HUES48 (cell line): ENCODE results near the gene TENM4.

Experiments
- H3K27ac ChIP-seq: one replicate; pipeline ENCODE4 v1.7.0; 2013; ENCODE audit warnings: low read depth, low read length, inconsistent platforms
- H3K27me3 ChIP-seq: 2 replicates; pipeline ENCODE4 v1.6.1; 2013; ENCODE audit warnings: mild to moderate bottlenecking, low read length; ENCODE audit not compliant: control insufficient read depth, insufficient read depth
- H3K36me3 ChIP-seq: 2 replicates; pipeline ENCODE4 v1.6.1; 2013; ENCODE audit warnings: low read length; ENCODE audit not compliant: control insufficient read depth, insufficient read depth
- H3K4me1 ChIP-seq: 2 replicates; pipeline ENCODE4 v1.6.1; 2013; ENCODE audit warnings: mild to moderate bottlenecking, low read length; ENCODE audit not compliant: control insufficient read depth, insufficient read depth
- H3K4me3 ChIP-seq: 2 replicates; pipeline ENCODE4 v1.5.1; 2013; ENCODE audit warnings: mild to moderate bottlenecking, low read depth, low read length
- H3K9ac ChIP-seq: 2 replicates; pipeline ENCODE4 v1.6.1; 2013; ENCODE audit warnings: mild to moderate bottlenecking, low read depth, low read length, moderate library complexity
- H3K9me3 ChIP-seq: 2 replicates; pipeline ENCODE4 v1.6.1; 2013; ENCODE audit warnings: low read length; ENCODE audit not compliant: control insufficient read depth, insufficient read depth

Gene TENM4

GRCh38 chr11:78704811-78705210 is 736.0 kb downstream of the TENM4 start:
- H3K9me3 ChIP-seq: no peaks in the 10 kb centered on the region
- H3K4me3 ChIP-seq: no peak overlapping the region
- H3K27ac ChIP-seq: no peak overlapping the region
- no peaks in the 10 kb centered on the region; the same call in 1 of the 2 replicates for H3K4me1 ChIP-seq
- no peak overlapping the region for H3K9ac ChIP-seq
- H3K27me3 ChIP-seq: no peaks in the 10 kb centered on the region
- no peaks in the 10 kb centered on the region for H3K36me3 ChIP-seq

GRCh38 chr11:78699609-78700135 is 741.2 kb downstream of the TENM4 start:
- Histone ChIP-seq H3K4me3 (no peak overlapping the region), H3K9ac (no peak overlapping the region), H3K27me3 (no peaks in the 10 kb centered on the region), H3K9me3 (no peaks in the 10 kb centered on the region), H3K27ac (no peak overlapping the region), H3K36me3 (no peaks in the 10 kb centered on the region), H3K4me1 (no peaks in the 10 kb centered on the region; the same call in 1 of the 2 replicates)

GRCh38 chr11:78698612-78699011 is 742.2 kb downstream of the TENM4 start:
- no peaks in the 10 kb centered on the region for H3K9me3 ChIP-seq
- no peak overlapping the region for H3K9ac ChIP-seq
- H3K27me3 ChIP-seq: no peaks in the 10 kb centered on the region
- H3K4me1 ChIP-seq: no peaks in the 10 kb centered on the region; the same call in 1 of the 2 replicates
- H3K4me3 ChIP-seq: no peak overlapping the region
- no peaks in the 10 kb centered on the region for H3K36me3 ChIP-seq
- no peak overlapping the region for H3K27ac ChIP-seq

GRCh38 chr11:78696177-78696576 is 744.7 kb downstream of the TENM4 start:
- H3K9ac ChIP-seq: no peak overlapping the region
- H3K27me3 ChIP-seq: no peaks in the 10 kb centered on the region
- H3K36me3 ChIP-seq: no peaks in the 10 kb centered on the region

GRCh38 chr11:78694152-78694551 is 746.7 kb downstream of the TENM4 start:
- Histone ChIP-seq H3K4me3 (no peak overlapping the region), H3K9me3 (no peaks in the 10 kb centered on the region), H3K27me3 (no peaks in the 10 kb centered on the region), H3K36me3 (no peaks in the 10 kb centered on the region), H3K4me1 (peaks cover 6% of the 10 kb centered on the region; the same call in 1 of the 2 replicates), H3K27ac (no peak overlapping the region), H3K9ac (no peak overlapping the region)

More at GRCh38 chr11:78696177-78696576, 744.7 kb downstream of the TENM4 start:
- Histone ChIP-seq H3K4me1 (no peaks in the 10 kb centered on the region; the same call in 1 of the 2 replicates), H3K4me3 (no peak overlapping the region), H3K27ac (no peak overlapping the region), H3K9me3 (no peaks in the 10 kb centered on the region)

GRCh38 chr11:78691215-78691614 is 749.6 kb downstream of the TENM4 start:
- H3K27ac ChIP-seq: no peak overlapping the region
- no peaks in the 10 kb centered on the region for H3K36me3 ChIP-seq
- no peaks in the 10 kb centered on the region for H3K27me3 ChIP-seq
- H3K9ac ChIP-seq: no peak overlapping the region
- H3K9me3 ChIP-seq: no peaks in the 10 kb centered on the region
- no peak overlapping the region for H3K4me3 ChIP-seq
- peaks cover 18% of the 10 kb centered on the region for H3K4me1 ChIP-seq

GRCh38 chr11:78690352-78690987 is 750.4 kb downstream of the TENM4 start:
- no peak overlapping the region for H3K4me3 ChIP-seq
- H3K27ac ChIP-seq: no peak overlapping the region
- no peaks in the 10 kb centered on the region for H3K9me3 ChIP-seq
- no peaks in the 10 kb centered on the region for H3K27me3 ChIP-seq
- H3K9ac ChIP-seq: no peak overlapping the region
- H3K36me3 ChIP-seq: no peaks in the 10 kb centered on the region
- H3K4me1 ChIP-seq: peaks cover 18% of the 10 kb centered on the region

GRCh38 chr11:78689585-78690153 is 751.2 kb downstream of the TENM4 start:
- Histone ChIP-seq H3K27ac (no peak overlapping the region), H3K27me3 (no peaks in the 10 kb centered on the region), H3K9ac (no peak overlapping the region), H3K36me3 (no peaks in the 10 kb centered on the region), H3K4me1 (peaks cover 18% of the 10 kb centered on the region), H3K4me3 (no peak overlapping the region), H3K9me3 (no peaks in the 10 kb centered on the region)

GRCh38 chr11:78689101-78689500 is 751.7 kb downstream of the TENM4 start:
- no peaks in the 10 kb centered on the region for H3K27me3 ChIP-seq
- 0 out of 2 replicates have a peak, but pooled peaks cover 3% of the 10 kb centered on the region for H3K9me3 ChIP-seq
- no peaks in the 10 kb centered on the region for H3K36me3 ChIP-seq
- H3K4me3 ChIP-seq: no peak overlapping the region
- no peak overlapping the region for H3K9ac ChIP-seq
- no peak overlapping the region for H3K27ac ChIP-seq
- H3K4me1 ChIP-seq: peaks cover 20% of the 10 kb centered on the region

GRCh38 chr11:78688460-78688859 is 752.4 kb downstream of the TENM4 start:
- no peaks in the 10 kb centered on the region for H3K27me3 ChIP-seq
- H3K9me3 ChIP-seq: 0 out of 2 replicates have a peak, but pooled peaks cover 5% of the 10 kb centered on the region
- peaks cover 25% of the 10 kb centered on the region for H3K4me1 ChIP-seq
- H3K4me3 ChIP-seq: no peak overlapping the region
- H3K9ac ChIP-seq: no peak overlapping the region
- no peaks in the 10 kb centered on the region for H3K36me3 ChIP-seq
- H3K27ac ChIP-seq: no peak overlapping the region

GRCh38 chr11:78685156-78685555 is 755.7 kb downstream of the TENM4 start:
- H3K9me3 ChIP-seq: 0 out of 2 replicates have a peak, but pooled peaks cover 5% of the 10 kb centered on the region
- no peak overlapping the region for H3K4me3 ChIP-seq
- H3K9ac ChIP-seq: no peak overlapping the region
- peaks cover 25% of the 10 kb centered on the region for H3K4me1 ChIP-seq
- no peaks in the 10 kb centered on the region for H3K27me3 ChIP-seq
- no peak overlapping the region for H3K27ac ChIP-seq
- H3K36me3 ChIP-seq: no peaks in the 10 kb centered on the region
